Measurements from ENCODE around the gene AGTRAP. TPM values are rescaled to one million over a fixed set of nuclear protein-coding genes. Genes with fewer than 3 reads are reported as not detected.
A peak's percentile ranks its signal among the peaks of the same experiment; 100 is the strongest.

The AGTRAP gene
- total RNA-seq, 1 donor from 2014 or later: 38.6 TPM

DNA sequence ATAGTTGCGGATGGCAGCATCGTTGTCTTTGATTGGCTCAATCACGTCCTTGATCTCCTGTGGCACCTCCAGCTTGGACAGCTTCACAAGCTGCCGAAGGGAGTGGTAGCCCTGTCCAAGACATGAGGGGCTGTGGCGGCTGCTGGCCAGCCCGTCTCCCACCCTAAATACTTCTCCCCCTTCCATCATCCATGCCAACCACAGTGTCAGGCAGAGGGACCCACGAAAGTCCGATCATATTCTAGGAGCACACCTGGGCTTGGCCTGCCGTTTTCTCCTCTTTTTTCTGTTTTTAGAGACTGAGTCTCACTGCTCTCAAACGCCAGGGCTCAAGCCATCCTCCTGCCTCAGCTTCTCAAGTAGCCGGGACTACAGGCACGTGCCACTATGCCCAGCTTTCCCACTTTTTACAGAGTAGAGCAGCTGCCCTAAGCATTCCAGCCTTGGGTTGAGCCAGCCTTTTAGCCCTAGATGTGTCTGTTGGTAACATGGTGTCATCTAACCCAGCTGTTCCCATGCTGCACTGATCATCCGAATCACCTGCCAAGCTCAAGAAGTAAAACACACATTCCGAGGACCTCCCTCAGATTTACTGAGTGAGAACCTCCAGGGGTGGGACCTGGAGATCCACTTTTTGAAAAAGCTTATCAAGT, 59.4 kb downstream of the AGTRAP start:
- peaks cover 9% of the 10 kb centered on the region for H3K4me1 Mint-ChIP-seq (ENCODE audit: unreplicated experiment)
- H3K27ac Mint-ChIP-seq: peak overlapping the region; percentile 46
- H3K27me3 Mint-ChIP-seq: no peaks in the 10 kb centered on the region
- DNase-seq (ENCODE audit: extremely low spot score, unreplicated experiment): no peak
- no peaks in the 10 kb centered on the region for H3K9me3 Mint-ChIP-seq
- H3K36me3 Mint-ChIP-seq: peaks cover 21% of the 10 kb centered on the region
- TF ChIP-seq, protein P1, sequence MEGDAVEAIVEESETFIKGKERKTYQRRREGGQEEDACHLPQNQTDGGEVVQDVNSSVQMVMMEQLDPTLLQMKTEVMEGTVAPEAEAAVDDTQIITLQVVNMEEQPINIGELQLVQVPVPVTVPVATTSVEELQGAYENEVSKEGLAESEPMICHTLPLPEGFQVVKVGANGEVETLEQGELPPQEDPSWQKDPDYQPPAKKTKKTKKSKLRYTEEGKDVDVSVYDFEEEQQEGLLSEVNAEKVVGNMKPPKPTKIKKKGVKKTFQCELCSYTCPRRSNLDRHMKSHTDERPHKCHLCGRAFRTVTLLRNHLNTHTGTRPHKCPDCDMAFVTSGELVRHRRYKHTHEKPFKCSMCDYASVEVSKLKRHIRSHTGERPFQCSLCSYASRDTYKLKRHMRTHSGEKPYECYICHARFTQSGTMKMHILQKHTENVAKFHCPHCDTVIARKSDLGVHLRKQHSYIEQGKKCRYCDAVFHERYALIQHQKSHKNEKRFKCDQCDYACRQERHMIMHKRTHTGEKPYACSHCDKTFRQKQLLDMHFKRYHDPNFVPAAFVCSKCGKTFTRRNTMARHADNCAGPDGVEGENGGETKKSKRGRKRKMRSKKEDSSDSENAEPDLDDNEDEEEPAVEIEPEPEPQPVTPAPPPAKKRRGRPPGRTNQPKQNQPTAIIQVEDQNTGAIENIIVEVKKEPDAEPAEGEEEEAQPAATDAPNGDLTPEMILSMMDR (conservative IDR thresholded peaks at IDR 0.05): no peak
- H3K4me3 Mint-ChIP-seq: no peak overlapping the region

DNA sequence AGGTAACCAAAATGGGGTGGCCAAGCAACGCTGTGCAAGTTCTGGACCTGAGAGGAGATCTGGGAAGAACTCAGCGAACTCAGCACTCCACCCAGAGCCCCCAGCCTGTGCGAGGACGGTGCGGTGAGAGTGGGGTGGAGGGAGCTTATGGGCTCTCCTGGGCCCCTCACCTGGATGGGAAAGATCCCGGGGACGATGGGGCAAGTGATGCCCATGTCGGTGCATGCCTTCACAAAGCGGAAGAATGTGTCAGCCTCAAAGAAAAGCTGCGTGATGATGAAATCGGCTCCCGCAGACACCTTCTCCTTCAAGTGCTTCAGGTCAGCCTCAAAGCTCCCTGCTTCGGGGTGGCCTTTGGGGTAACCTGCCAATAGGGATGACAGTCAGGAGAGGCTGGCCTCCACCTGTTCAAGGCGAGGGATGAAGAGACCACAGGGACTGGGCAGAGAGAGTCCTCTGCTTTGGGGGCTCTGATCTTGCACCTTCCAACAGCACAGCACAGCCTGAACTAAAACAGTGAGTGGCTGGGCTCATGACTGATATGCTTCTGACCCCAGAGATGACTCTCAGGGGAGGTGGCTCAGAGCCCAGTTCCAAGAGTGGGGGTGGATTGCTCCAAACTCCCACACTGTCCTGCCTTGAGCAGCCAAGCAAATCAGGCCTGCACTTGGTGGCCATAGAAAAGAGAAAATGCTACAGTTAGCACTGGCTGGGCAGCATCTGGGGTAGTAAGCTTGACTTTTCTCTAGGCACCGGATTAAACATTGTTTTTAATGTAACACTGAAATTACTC, 60.3 kb downstream of the AGTRAP start:
- Mint-ChIP-seq H3K27ac (peak overlapping the region; percentile 21), H3K4me1 (ENCODE audit: unreplicated experiment) (peaks cover 9% of the 10 kb centered on the region), H3K36me3 (peaks cover 17% of the 10 kb centered on the region)

DNA sequence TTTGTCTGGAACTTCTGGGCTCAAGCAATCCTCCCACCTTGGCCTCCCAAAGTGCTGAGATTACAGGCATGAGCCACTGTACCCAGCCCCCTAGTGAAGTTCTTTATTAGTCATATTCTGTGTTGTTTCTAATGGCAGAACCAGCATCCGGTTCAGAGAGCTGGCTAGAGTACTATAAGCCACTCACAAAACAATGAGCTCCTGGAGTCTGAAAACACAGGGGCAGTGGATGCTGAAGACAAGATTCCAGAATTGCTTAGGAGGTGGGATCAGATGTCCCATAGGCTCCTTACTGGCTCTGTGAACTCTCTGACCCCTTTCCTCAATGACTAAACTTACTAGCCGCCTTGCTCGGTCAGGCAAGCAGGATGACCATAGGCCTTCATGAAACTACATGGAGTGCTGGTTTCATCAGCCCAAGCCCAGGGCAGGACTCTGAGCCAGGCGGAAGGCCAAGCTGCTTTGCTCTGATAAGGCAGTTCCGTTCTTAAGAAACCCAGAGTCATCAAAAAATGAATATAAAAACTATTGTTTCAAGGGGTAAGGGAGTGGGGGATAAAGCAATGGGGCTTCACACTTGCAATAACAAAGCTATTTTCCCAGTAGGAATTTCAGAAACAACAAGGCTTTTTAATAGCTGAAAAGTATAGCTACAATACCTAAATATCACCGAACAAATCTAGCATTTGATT, 61.7 kb downstream of the AGTRAP start:
- Mint-ChIP-seq H3K4me1 (ENCODE audit: unreplicated experiment) (peaks cover 10% of the 10 kb centered on the region), H3K9me3 (no peaks in the 10 kb centered on the region), H3K27me3 (no peaks in the 10 kb centered on the region), H3K36me3 (peaks cover 10% of the 10 kb centered on the region), H3K4me3 (no peak overlapping the region), H3K27ac (no peak overlapping the region)
- no peak for DNase-seq (ENCODE audit: extremely low spot score, unreplicated experiment)
- TF ChIP-seq, protein P1 (conservative IDR thresholded peaks at IDR 0.05): no peak

More for the DNA sequence above, 60.3 kb downstream of the AGTRAP start:
- no peak for DNase-seq (ENCODE audit: extremely low spot score, unreplicated experiment)
- TF ChIP-seq, protein P1 (conservative IDR thresholded peaks at IDR 0.05): no peak
- Mint-ChIP-seq H3K27me3 (no peaks in the 10 kb centered on the region), H3K9me3 (no peaks in the 10 kb centered on the region), H3K4me3 (no peak overlapping the region)

DNA sequence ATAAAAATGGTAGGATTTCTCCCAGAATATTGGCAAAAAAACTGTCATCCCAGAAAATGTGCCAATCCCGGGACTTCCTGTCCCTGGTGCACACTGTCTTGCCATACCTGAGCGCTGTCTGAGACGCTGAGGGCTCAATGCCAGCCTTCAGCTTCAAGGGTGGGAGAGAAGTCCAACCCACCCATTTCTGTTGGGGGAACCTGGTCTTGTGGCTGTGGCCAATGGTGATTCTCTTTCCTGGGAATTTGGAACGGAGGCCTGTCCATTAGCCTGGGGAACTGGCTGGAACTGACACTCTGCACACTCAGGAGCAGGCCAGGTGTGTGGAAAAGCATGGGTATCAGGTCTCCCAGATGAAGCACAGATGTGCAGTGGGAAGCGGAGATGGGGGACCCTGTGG, 63.2 kb downstream of the AGTRAP start:
- DNase-seq (ENCODE audit: extremely low spot score, unreplicated experiment): no peak

DNA sequence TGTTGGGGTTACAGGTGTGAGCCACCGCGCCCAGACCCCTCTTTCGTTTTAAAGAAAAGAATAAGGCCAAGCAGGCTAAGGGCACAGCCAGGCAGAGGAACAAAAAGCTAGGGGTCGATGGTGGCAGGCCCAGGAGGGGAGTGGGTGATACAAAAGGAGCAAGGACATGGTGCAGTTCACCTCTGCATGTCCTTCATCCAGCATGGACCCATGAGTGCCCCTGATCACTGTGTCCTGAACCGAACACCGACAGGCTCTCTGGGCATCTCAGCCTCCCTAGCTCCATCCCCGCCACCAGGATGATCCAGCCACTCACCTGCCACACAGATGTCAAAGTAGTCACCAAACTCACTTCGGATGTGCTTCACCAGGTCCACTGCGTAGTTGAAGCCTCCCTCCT, 64.0 kb downstream of the AGTRAP start:
- Mint-ChIP-seq H3K36me3 (peaks cover 8% of the 10 kb centered on the region), H3K4me3 (no peak overlapping the region), H3K27me3 (no peaks in the 10 kb centered on the region), H3K9me3 (no peaks in the 10 kb centered on the region), H3K27ac (no peak overlapping the region), H3K4me1 (ENCODE audit: unreplicated experiment) (peaks cover 21% of the 10 kb centered on the region)
- no peak for DNase-seq (ENCODE audit: extremely low spot score, unreplicated experiment)
- TF ChIP-seq, protein P1 (conservative IDR thresholded peaks at IDR 0.05): no peak

More for the DNA sequence above, 63.2 kb downstream of the AGTRAP start:
- Mint-ChIP-seq H3K4me1 (ENCODE audit: unreplicated experiment) (peaks cover 21% of the 10 kb centered on the region), H3K9me3 (no peaks in the 10 kb centered on the region), H3K27ac (no peak overlapping the region), H3K36me3 (peaks cover 8% of the 10 kb centered on the region), H3K27me3 (no peaks in the 10 kb centered on the region), H3K4me3 (no peak overlapping the region)
- TF ChIP-seq, protein P1 (conservative IDR thresholded peaks at IDR 0.05): no peak

All from type B pancreatic cell (in vitro differentiated cells).